Measurements from ENCODE around the gene HBP1. TPM values are rescaled to one million over a fixed set of nuclear protein-coding genes. Genes with fewer than 3 reads are reported as not detected.

HBP1 gene
- total RNA-seq, 1 experiment from 2014 or later, result 31.0 TPM

GRCh38 chr7:107119376-107120105 is 49.3 kb upstream of the HBP1 start:
- Mint-ChIP-seq H3K9me3 (no peaks in the 10 kb centered on the region), H3K36me3 (no peaks in the 10 kb centered on the region), H3K4me3 (no peak overlapping the region), H3K27me3 (ENCODE audit: low read depth) (no peaks in the 10 kb centered on the region), H3K27ac (0 out of 2 replicates have a peak overlapping the region, but pooled peaks have one; percentile 4), H3K4me1 (peaks cover 30% of the 10 kb centered on the region)
- POLR2A ChIA-PET, result no interaction called here
- TF ChIP-seq, protein P1, sequence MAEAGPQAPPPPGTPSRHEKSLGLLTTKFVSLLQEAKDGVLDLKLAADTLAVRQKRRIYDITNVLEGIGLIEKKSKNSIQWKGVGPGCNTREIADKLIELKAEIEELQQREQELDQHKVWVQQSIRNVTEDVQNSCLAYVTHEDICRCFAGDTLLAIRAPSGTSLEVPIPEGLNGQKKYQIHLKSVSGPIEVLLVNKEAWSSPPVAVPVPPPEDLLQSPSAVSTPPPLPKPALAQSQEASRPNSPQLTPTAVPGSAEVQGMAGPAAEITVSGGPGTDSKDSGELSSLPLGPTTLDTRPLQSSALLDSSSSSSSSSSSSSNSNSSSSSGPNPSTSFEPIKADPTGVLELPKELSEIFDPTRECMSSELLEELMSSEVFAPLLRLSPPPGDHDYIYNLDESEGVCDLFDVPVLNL (CRISPR knock-in tag; IDR thresholded peaks at IDR 0.05; ENCODE audit: borderline replicate concordance, low read depth), result no peak
- TF ChIP-seq JAZF1 (CRISPR knock-in tag; IDR thresholded peaks at IDR 0.05), result no peak
- TF ChIP-seq, protein P2, sequence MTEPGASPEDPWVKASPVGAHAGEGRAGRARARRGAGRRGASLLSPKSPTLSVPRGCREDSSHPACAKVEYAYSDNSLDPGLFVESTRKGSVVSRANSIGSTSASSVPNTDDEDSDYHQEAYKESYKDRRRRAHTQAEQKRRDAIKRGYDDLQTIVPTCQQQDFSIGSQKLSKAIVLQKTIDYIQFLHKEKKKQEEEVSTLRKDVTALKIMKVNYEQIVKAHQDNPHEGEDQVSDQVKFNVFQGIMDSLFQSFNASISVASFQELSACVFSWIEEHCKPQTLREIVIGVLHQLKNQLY (CRISPR knock-in tag; IDR thresholded peaks at IDR 0.05), result no peak
- TF ChIP-seq, protein P3, sequence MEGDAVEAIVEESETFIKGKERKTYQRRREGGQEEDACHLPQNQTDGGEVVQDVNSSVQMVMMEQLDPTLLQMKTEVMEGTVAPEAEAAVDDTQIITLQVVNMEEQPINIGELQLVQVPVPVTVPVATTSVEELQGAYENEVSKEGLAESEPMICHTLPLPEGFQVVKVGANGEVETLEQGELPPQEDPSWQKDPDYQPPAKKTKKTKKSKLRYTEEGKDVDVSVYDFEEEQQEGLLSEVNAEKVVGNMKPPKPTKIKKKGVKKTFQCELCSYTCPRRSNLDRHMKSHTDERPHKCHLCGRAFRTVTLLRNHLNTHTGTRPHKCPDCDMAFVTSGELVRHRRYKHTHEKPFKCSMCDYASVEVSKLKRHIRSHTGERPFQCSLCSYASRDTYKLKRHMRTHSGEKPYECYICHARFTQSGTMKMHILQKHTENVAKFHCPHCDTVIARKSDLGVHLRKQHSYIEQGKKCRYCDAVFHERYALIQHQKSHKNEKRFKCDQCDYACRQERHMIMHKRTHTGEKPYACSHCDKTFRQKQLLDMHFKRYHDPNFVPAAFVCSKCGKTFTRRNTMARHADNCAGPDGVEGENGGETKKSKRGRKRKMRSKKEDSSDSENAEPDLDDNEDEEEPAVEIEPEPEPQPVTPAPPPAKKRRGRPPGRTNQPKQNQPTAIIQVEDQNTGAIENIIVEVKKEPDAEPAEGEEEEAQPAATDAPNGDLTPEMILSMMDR (IDR thresholded peaks at IDR 0.05), result no peak
- no peak for TF ChIP-seq AFF4 (CRISPR knock-in tag; IDR thresholded peaks at IDR 0.05; ENCODE audit: borderline replicate concordance)
- no peak for TF ChIP-seq EMX1 (CRISPR knock-in tag; IDR thresholded peaks at IDR 0.05)
- TF ChIP-seq ZNF232 (CRISPR knock-in tag; IDR thresholded peaks at IDR 0.05), result no peak
- TF ChIP-seq ZNF671 (CRISPR knock-in tag; IDR thresholded peaks at IDR 0.05), result no peak
- TF ChIP-seq, protein P4, sequence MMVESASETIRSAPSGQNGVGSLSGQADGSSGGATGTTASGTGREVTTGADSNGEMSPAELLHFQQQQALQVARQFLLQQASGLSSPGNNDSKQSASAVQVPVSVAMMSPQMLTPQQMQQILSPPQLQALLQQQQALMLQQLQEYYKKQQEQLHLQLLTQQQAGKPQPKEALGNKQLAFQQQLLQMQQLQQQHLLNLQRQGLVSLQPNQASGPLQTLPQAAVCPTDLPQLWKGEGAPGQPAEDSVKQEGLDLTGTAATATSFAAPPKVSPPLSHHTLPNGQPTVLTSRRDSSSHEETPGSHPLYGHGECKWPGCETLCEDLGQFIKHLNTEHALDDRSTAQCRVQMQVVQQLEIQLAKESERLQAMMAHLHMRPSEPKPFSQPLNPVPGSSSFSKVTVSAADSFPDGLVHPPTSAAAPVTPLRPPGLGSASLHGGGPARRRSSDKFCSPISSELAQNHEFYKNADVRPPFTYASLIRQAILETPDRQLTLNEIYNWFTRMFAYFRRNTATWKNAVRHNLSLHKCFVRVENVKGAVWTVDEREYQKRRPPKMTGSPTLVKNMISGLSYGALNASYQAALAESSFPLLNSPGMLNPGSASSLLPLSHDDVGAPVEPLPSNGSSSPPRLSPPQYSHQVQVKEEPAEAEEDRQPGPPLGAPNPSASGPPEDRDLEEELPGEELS (CRISPR knock-in tag; IDR thresholded peaks at IDR 0.05), result no peak
- no peak for TF ChIP-seq ATF6 (CRISPR knock-in tag; IDR thresholded peaks at IDR 0.05)
- no peak for TF ChIP-seq JUN (CRISPR knock-in tag; IDR thresholded peaks at IDR 0.05)
- no peak for TF ChIP-seq SMAD4 (CRISPR knock-in tag; IDR thresholded peaks at IDR 0.05)
- TF ChIP-seq HMGXB4 (CRISPR knock-in tag; IDR thresholded peaks at IDR 0.05), result no peak
- no peak for TF ChIP-seq RELA (CRISPR knock-in tag; IDR thresholded peaks at IDR 0.05; ENCODE audit: borderline replicate concordance)
- TF ChIP-seq AR (CRISPR knock-in tag; IDR thresholded peaks at IDR 0.05), result no peak
- no peak for TF ChIP-seq PREB (CRISPR knock-in tag; IDR thresholded peaks at IDR 0.05; ENCODE audit: borderline replicate concordance)
- TF ChIP-seq CREM (CRISPR knock-in tag; IDR thresholded peaks at IDR 0.05), result no peak
- ATAC-seq, result no peak; the same call in 1 of the 2 replicates
- CTCF ChIA-PET, result interaction anchor here (2.1 kb wide), 1 partner anchor 11 kb away, joined by 6 read pairs; no protein-coding TSS in a partner anchor
- no peak for DNase-seq (ENCODE audit: low spot score)
